Bronchial epithelial cell (primary cell): ENCODE results near the gene OPALIN. TPM values are rescaled to one million over a fixed set of nuclear protein-coding genes. Genes with fewer than 3 reads are reported as not detected.

Experiments
- DNase-seq: peaks from one replicate; pipeline ENCODE4 v3.0.0-alpha.2; 2010; ENCODE audit warnings: low read depth
- FAIRE-seq: peaks from 2 replicates; lab custom pipeline; 2011; peaks lifted over from hg19 to GRCh38; lab: Jason Lieb, UNC
- H3K27me3 ChIP-seq: 2 replicates; pipeline ENCODE4 v1.5.1; 2011; ENCODE audit warnings: low read length; ENCODE audit not compliant: control insufficient read depth, insufficient read depth
- H3K36me3 ChIP-seq: 2 replicates; pipeline ENCODE4 v1.5.1; 2011; ENCODE audit warnings: low read length; ENCODE audit not compliant: control insufficient read depth, insufficient read depth
- H3K4me3 ChIP-seq: 2 replicates; pipeline ENCODE4 v1.5.1; 2011; ENCODE audit warnings: mild to moderate bottlenecking, low read depth, low read length, control low read depth
- total RNA-seq: library from RNA; depleted of rRNA; stranded (reverse); fragments of >200 nt; gene quantifications from 2 replicates; pipeline ENCODE4 v1.2.1, GENCODE V29; 2014
- TF ChIP-seq, protein P1 (sequence below): IDR thresholded peaks from 2 replicates; pipeline ENCODE4 v1.5.1; 2011; ENCODE audit warnings: mild to moderate bottlenecking, moderate library complexity, low read length, control low read depth, inconsistent platforms; ENCODE audit not compliant: insufficient read depth, severe bottlenecking

Gene OPALIN
- total RNA-seq, 1 donor from 2014 or later = not detected

- H3K36me3 ChIP-seq = no peaks in the 10 kb centered on the region
- TF ChIP-seq, protein P1, sequence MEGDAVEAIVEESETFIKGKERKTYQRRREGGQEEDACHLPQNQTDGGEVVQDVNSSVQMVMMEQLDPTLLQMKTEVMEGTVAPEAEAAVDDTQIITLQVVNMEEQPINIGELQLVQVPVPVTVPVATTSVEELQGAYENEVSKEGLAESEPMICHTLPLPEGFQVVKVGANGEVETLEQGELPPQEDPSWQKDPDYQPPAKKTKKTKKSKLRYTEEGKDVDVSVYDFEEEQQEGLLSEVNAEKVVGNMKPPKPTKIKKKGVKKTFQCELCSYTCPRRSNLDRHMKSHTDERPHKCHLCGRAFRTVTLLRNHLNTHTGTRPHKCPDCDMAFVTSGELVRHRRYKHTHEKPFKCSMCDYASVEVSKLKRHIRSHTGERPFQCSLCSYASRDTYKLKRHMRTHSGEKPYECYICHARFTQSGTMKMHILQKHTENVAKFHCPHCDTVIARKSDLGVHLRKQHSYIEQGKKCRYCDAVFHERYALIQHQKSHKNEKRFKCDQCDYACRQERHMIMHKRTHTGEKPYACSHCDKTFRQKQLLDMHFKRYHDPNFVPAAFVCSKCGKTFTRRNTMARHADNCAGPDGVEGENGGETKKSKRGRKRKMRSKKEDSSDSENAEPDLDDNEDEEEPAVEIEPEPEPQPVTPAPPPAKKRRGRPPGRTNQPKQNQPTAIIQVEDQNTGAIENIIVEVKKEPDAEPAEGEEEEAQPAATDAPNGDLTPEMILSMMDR = no peak
- FAIRE-seq = no peak
- H3K27me3 ChIP-seq = no peaks in the 10 kb centered on the region
- no peak for DNase-seq
- no peak overlapping the region for H3K4me3 ChIP-seq
These were observed 6.8 kb downstream of the OPALIN start for GRCh38 chr10:96352027-96352426.

DNA sequence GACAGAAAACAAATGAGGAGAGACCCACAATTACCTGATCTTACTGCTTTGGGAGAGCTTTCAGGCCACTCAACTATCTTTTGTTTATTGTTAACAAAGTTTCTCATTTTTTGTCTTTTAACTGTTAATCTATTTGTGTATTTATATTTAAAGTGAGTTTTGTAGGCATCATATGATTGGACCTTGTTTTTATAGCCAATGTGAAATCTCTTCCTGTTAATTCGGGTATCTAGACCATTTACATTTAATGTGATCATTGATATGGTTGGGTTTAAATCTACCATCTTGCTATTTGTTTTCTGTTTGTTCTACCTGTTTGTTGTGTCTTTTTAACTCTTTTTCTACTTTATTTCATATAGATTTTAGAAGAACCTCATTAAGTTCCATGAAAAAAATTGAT, 12.5 kb downstream of the OPALIN start:
- TF ChIP-seq, protein P1 = no peak
- Histone ChIP-seq H3K4me3 (no peak overlapping the region), H3K36me3 (no peaks in the 10 kb centered on the region), H3K27me3 (no peaks in the 10 kb centered on the region)
- DNase-seq (no peak), FAIRE-seq (no peak)

DNA sequence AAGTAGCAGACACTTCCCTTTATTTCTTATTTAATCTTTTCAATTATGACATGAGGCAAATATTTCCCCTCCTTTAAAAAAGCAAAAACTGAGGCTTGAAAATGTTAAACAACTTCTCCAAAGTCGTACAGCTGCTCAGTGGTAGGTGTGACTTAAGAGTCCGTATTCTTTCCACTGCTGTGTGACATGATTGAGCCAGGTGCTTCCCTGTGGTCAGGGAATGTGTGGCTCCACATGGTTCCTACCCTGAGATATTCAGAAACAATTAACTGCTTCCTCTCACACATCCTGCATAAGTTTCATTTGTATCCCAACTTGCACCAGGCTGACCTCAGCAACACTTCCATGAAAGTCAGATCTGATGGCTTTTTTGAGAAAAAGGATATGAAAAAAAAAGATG, 13.6 kb downstream of the OPALIN start:
- Histone ChIP-seq H3K27me3 (no peaks in the 10 kb centered on the region), H3K4me3 (no peak overlapping the region), H3K36me3 (no peaks in the 10 kb centered on the region)
- TF ChIP-seq, protein P1 = no peak
- DNase-seq = no peak
- no peak for FAIRE-seq

DNA sequence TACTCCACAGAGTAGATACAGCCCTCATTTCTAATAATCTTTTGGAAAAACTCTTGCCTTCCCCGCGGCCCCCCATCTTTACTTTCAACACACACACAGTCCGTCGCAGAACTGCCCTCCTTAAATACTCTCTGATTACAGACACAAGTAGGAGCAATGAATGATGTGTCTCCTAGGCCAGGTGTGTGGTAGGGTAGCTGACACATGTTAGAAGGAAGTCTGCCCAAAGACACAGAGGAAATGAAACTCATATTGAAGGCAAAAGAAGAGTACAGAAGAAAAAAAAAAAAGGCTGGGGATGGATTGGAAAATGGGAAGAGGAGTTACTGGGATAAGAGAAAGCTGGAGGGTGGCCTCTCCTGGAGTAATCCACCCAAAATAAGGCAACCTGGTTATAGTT, 14.6 kb downstream of the OPALIN start:
- TF ChIP-seq, protein P1 = no peak
- Histone ChIP-seq H3K36me3 (no peaks in the 10 kb centered on the region), H3K27me3 (no peaks in the 10 kb centered on the region), H3K4me3 (no peak overlapping the region)
- FAIRE-seq (no peak), DNase-seq (no peak)

- TF ChIP-seq, protein P1 = no peak
- H3K27me3 ChIP-seq = no peaks in the 10 kb centered on the region
- no peak for DNase-seq
- H3K4me3 ChIP-seq = no peak overlapping the region
- no peaks in the 10 kb centered on the region for H3K36me3 ChIP-seq
- no peak for FAIRE-seq
These were observed 16.4 kb downstream of the OPALIN start for GRCh38 chr10:96342402-96342801.
